SK-N-SH treated with all-trans-retinoic acid at 6 μM for 48 hours (cell line): ENCODE measurements around the gene OPN1MW3.

ENCODE experiments used
- TCF4 ChIP-seq: fragments of 250-450 bp; sonication (Bioruptor Pico); IDR thresholded peaks from 2 replicates; pipeline ENCODE4 v1.8.0; 2021; ENCODE audit warnings: mild to moderate bottlenecking, moderate library complexity, borderline replicate concordance
- ZFP30 ChIP-seq: fragments of 450-650 bp; formaldehyde crosslinking; IDR thresholded peaks from 2 replicates; pipeline ENCODE4 v1.5.0; 2022; ENCODE audit warnings: mild to moderate bottlenecking, moderate library complexity
- ZNF565 ChIP-seq: fragments of 450-650 bp; formaldehyde crosslinking; conservative IDR thresholded peaks from 2 replicates; pipeline ENCODE4 v1.5.0; 2020; ENCODE audit warnings: low read depth, mild to moderate bottlenecking, moderate library complexity
- ZNF8 ChIP-seq: fragments of 450-650 bp; formaldehyde crosslinking; IDR thresholded peaks from 2 replicates; pipeline ENCODE4 v1.5.0; 2020; ENCODE audit warnings: mild to moderate bottlenecking, moderate library complexity

GRCh38 chrX:154308108-154308946, 50.9 kb downstream of the OPN1MW3 start:
- TF ChIP-seq ZNF8 (CRISPR knock-in tag) (no peak), ZFP30 (CRISPR knock-in tag) (no peak), TCF4 (no peak), ZNF565 (CRISPR knock-in tag) (no peak)
